GM18526 (cell line): ENCODE measurements around the gene SCTR.

Experiments
- POLR2A ChIP-seq: IDR thresholded peaks from 3 replicates; pipeline ENCODE4 v1.6.1; 2011; ENCODE audit not compliant: insufficient read length; ENCODE audit errors: extremely low read depth

The SCTR gene

DNA sequence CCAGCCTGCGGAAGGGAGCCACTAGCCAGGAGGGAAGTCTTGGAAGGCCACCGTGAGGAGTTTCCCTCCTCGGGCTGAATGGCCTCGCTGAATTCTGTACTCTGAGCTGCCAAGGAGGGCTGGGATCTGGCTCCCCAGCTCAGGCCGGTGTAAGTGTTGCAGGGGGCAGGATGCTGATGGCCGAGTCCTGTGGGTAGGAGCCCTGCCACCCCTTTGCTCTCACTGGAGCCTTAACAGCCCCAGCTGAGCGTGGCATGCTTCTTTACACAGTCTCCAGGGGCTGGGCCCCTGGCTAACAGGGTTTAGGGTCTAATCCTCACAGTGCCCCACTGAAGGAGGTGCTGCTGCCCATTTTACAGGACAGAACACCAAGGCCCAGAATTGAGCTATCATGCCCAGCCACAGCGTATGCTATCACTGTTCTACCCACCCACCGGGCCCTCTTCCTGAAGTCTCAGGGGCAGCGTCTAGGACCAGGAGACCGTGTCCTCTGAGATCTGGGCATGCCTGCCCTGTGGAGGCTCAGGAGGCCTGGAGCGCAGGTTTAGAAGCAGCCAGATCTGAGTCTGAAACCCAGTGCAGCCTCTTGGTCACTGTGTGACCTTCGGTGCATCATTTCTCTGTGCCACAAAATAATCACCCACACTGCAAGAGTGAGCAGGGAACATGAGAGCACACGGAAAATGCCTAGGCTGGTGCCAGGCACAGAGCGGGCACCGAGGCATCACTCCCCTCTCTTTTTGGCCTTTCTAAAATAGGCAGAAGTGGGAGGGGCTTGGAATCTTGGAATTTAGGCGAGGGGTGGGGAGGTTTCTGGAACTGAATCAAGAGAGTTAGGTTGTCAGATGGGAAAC lies 49.7 kb downstream of the SCTR start:
- TF ChIP-seq POLR2A: no peak

DNA sequence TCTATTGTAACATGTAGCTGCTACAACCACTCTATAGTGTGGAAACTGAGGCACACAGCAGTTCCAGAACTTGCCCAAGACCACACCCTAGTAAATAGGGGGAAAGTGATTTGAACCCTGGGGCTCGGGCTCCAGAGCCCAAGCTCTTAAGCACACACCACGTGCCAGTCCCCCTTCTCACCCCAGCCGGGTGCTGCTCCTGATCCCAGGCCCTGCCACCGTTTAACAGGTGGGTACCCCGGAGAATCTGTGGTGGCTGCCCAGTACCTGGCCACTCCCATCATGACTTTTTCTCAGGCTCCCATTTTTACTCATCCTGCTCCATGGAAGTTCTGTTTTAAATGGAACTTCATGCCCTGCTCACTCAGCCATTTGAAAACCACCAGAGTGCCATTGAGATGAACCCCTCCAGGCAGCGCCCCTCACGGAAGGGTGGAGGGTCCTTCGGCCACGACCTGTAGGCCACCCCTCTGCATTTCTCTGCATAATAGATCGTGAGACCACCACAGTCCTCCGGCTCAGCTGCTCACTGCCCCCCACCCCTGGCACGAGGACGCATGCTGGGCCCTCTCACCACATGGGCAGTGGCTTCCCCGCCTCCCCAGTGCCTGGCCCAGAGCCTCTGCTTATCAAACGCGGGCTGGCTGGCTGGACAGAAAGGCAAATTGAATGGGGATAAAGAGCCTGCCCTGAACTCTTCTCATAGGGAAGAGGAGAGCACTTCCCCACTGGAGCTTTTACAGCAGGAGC lies 50.5 kb downstream of the SCTR start:
- no peak for TF ChIP-seq POLR2A

DNA sequence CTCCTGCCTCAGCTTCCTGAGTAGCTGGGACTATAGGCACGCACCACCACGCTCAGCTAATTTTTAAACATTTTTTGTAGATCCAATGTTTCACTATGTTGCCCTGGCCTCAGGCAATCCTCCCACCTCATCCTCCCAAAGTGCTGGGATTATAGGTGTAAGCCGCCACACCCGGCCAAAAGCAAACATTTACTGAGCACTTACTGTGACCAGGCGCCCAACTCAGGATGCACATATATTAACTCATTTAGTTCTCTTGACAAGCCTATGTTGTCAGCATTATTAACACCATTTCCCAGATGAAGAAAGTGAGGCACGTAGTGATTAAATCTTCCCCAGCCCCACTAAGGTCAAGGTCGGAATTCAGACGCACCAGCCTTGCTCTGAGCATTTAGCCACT lies 51.5 kb downstream of the SCTR start:
- TF ChIP-seq POLR2A: no peak

DNA sequence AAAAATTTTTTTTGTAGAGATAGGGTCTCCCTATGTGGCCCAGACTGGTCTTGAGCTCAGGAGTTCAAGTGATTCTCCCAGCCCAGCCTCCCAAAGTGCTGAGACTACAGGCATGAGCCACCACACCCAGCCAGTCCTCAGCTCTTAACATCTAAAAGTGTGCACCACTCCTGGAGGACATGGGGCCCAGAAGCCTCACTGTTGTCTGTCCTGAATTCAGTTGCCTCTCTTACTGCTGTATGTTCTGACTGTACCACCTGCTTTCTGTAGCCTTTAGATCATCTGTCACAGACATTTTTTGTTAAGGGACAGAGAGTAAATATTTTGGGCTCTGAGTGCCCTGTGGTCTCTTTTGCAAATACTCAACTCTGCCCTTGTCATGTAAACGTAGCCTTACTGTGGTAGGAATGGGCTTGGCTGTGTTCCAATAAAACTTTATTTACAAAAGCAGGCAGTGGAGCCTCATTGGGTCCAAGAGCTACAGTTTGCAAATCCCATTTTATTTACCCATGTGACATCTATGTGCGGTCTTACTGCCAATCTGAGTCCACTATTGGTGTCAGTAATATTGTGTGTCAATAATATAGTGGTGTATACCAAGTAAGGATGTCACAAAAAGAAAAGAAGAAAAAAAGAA lies 54.5 kb downstream of the SCTR start:
- TF ChIP-seq POLR2A: no peak

DNA sequence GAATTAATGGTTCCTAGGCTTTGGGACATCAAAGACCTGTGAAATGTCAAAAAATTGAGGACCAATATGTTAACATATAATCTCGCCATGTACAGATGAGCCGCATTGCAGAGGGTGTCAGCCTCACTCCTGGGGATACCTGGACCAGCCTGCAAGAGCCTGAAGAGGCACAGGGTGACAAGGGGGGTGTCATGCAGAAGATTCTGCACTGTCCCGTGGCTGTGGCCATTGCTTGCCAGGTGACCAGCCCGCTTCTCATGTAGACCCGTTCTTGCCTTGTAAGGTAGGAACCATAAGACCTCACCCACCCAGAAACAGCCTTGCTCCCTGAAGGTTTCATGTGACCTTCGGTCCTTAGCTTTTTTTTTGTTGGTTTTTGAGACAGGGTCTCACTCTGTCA lies 55.2 kb downstream of the SCTR start:
- TF ChIP-seq POLR2A: no peak

DNA sequence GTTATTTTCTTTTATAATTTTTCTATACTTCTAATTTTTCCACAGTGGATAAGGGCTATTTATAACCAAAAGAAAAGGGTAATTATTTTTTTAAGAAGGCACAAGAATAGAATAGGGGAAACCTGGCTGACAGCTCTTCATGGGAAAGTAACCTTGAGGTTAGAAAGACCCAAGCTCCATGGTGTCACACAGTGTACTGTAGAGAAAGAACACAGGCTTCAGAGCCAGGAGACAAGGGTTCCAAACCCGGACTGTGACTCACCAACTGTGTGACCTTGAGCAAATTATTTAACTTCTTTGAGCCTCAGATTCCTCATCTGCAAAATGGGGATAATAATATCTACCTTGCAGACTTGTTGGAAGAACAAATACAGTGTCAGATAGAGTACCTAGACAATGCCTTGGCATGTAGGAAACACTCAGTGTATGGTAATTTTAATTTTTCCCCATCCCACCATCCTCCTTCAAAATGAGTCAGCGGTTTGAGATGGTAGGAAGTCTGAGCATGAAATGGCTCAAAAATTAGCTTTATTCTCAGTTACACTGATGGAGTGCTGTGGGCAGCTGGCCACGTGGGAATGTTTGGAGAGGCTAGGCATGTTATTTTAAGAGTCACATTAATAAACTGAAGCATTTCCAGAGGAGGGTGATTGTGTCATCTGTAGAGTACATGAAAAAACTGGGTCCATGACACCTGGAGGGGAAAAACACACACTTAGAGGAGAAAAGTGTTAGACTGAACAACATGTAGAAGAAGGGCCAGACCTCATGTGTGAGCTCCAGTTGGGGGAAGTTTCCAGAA lies 55.9 kb downstream of the SCTR start:
- TF ChIP-seq POLR2A: no peak

DNA sequence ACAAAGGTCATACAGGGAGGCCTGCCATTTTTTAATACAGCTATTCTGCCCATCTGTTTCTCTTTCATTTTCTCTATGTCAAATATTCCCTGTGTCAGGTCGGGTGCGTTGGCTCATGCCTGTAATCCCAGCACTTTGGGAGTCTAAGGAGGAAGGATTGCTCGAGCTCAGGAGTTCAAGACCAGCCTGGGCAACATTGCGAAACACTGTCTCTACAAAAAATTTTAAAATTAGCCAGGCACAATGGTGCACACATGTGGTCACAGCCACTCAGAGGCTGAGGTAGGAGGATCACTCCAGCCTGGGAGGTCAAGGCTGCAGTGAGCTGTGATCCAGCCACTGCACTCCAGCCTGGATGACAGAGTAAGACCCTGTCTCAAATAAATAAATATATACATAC lies 57.9 kb downstream of the SCTR start:
- no peak for TF ChIP-seq POLR2A

DNA sequence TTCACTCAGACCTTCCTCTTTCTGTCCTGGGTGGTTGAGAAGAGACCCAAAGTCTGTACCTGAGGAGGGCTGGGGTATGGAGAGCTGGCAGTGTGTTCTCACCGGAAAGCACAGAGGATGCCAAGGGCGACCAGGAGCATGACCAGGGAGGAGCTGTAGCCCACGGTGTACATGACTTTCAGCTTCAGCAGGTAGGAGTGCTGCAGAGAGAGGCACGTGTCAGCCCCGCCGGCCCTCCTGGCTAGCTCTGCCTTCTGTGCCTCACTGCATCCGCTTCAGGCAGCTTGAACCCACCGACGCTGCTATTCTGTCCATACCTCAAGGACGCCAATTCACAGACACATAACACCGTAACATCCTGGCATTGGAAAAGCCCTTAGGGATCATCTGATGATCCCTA lies 58.6 kb downstream of the SCTR start:
- TF ChIP-seq POLR2A: no peak

DNA sequence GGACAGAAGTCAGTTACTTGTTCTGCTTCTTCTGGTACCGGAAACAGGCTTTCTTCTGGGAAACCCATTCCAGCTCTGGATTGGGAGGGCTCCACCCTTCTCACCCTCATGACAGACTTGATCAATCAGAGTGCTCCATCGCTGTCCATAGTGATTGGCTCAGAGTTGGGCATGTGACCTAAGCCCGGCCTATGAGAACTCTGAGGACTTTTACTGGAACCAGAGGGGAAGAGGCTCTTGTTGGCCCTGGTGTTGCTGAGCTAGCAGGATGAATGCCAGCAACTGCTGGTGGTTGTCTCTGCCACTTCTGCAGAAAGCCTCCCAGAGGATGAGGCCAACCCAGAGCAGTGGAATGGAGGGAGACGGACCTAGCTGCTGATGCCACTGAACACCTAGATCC lies 59.3 kb downstream of the SCTR start:
- TF ChIP-seq POLR2A: no peak

DNA sequence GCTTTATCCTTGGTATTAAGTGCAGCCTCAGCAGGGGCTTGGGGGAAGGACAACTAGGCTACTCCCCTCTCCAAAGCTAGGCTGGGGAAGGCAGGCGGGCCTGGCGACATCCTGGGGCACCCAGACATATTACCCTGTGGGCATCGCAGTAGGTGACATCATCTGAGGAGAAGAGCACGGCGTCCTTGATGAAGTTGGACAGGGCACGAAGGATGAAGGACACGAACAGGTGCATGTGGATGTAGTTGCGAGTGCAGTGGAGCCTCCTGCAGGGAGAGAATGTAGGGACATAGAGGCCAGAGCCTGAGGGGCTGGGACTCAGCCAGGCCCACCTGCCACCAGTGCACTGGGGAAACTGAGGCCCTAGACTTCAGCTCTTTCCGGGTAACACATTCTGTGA lies 60.3 kb downstream of the SCTR start:
- no peak for TF ChIP-seq POLR2A

DNA sequence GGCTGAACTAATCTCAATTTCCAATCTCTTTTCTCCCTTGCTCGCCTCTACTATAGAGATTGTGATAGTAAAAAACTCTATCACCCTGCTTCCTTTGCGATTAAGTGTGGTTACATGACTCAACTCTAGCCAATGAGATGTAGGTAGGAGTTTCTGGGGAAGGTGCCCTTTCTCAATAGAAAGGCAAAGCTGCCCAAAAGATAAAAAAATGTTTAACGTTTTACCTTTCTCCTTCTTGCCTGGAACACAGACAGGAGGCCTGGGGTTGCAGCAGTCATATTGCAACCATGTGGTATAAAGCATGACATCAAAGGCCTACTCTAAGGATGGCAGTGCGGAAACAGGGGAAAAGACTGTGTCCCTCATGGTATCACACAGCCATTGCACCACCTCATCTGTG lies 61.1 kb downstream of the SCTR start:
- TF ChIP-seq POLR2A: no peak

DNA sequence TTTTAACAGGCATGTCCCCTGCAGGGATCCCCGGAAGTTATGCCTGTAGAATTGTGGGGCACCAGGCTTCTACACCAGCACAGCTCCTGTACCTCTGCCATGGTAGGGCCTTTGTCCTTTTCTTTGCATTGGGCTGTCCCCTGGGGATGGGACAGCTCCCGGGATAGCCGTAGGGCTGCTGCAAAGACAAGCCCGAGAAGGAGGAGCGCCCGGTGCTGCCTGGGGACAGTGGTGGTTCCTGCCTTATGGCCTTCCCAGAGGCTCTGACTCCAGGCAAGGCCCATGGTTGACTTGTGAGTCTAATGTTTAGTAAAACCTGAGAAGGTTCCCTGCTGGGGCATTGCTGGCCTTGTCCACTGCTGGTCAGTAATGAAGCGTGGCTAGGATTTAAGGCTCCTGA lies 61.7 kb downstream of the SCTR start:
- no peak for TF ChIP-seq POLR2A

DNA sequence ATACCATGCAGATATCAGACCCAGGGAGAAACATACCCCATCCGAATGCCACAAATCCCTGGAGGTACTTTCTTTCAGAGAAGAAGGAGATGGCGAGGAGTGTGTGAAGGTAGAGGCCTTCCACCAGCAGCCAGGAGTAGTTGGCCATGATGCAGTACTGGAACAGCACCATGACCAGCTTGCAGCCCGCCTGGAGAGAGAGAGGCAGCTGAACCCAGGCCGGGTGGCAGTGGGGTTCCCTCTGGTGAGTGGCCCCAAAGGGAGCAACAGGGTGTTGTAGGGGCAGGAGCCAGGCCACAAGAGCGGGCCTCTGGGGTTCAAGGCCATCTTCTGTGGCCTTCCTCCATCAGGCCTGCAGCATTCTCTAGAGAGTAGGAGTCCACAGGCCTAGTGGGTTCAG lies 62.5 kb downstream of the SCTR start:
- no peak for TF ChIP-seq POLR2A

DNA sequence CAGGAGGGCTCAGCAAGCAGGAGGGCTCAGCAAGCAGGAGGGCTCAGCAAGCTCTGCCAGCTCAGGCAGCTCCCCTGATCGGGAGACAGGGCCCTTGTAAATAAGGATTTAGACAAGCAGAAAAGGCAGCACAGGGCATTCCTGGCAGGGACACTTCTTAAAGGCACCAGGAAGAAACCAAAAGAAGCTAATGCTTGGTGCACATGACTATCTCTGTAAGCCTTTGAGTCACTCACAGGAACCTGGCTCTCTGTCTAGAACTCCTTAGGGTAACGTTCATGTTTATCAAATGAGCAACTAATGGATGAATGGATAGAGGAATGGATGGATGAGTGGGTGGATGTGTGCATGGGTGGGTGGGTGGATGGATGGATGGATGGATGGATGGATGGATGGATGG lies 64.2 kb downstream of the SCTR start:
- TF ChIP-seq POLR2A: no peak

DNA sequence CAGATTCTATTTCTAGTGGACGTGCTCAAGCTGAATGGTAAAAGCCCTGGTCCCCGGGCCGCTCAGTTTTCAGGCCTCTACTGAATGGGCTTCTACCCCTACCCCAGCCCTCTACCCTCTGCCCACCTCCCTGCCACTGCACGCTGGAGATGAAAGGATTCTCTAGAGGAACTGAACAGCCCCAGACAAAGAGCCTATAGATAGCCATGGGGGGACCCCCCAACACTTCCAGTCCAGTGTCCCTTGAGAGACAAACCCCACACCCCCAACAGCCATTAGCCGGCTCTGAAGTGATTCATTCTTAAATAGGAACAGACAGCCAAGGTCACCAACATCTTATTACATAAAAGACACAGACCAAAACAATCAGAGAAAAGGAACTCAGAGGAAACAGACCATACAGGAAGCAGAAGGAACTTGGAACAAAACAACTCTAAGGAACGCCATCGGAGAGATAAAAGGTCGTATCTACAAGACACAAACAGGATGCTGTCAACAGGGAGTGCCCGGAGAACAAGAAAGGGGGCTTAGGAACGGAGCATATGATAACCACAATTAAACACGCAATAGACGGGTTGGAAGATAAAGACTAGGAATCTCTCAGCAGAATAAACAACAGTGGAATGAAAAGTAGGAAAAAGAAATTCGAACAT lies 69.1 kb downstream of the SCTR start:
- TF ChIP-seq POLR2A: no peak

DNA sequence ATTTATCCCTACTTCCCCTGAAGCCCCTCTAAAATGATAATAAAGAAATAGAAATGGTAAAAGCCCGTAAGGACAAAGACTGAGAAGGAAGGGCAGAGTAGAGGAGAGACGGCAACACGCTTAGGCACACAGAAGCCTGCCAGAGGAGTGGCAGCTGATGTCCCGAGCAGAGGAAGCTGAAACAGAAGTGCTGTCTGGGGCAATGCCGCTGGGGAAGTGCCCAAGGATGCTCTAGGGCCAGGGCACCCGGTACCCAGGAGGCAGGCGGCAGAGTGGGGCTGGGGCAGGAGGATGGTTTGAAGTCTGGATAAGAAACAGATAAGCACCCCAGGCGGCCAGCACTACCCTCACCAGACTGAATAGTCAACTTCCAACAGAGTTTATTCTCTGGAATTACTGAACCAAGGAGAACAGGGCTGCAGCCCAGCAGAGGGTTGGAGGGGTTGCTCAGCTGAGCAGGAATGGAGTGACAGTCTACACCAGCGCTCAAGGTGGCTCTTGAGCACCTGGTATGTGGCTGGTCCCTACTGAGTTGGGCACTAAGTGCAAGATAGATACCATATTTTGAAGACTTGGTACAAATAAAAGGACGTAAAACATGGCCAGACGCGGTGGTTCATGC lies 70.2 kb downstream of the SCTR start:
- TF ChIP-seq POLR2A: no peak
